GM12878 (cell line): Measurements from ENCODE around the gene EFCAB11. TPM values are rescaled to one million over a fixed set of nuclear protein-coding genes. Genes with fewer than 3 reads are reported as not detected.

Source experiments
- ATAC-seq: fragments of 200-7000 bp; cut with Tn5 transposase; 3 replicates; pipeline ENCODE4 v1.9.1; 2020; ENCODE audit warnings: mild to moderate bottlenecking, moderate library complexity
- BruUV-seq: library from RNA; stranded (reverse); fragments of 400-500 nt; replicated peaks from 2 replicates; lab custom pipeline; 2021; lab: Mats Ljungman, UMichigan
- CTCF ChIA-PET: fragments of 300-600 bp; sonication (Branson Sonifier 250); formaldehyde crosslinking; extraction: SDS; loops from one replicate; lab custom pipeline; 2021; ENCODE audit warnings: inconsistent platforms; lab: Yijun Ruan, JAX
- POLR2A ChIA-PET: fragments of 350-600 bp; formaldehyde crosslinking; extraction: SDS; loops from one replicate; lab custom pipeline; 2021; ENCODE audit warnings: inconsistent platforms; lab: Charles Lee
- RAD21 ChIA-PET: fragments of 300-600 bp; sonication (Branson Sonifier 250); formaldehyde crosslinking; loops from one replicate; lab custom pipeline; 2023; ENCODE audit warnings: antibody characterized with exemption; ENCODE audit not compliant: unreplicated experiment; lab: Charles Lee
- SMC1A ChIA-PET: fragments of 300-600 bp; sonication (Branson Sonifier 250); formaldehyde crosslinking; loops from one replicate; lab custom pipeline; 2023; ENCODE audit not compliant: unreplicated experiment, uncharacterized antibody; lab: Charles Lee
- DNase-seq: peaks from one replicate; pipeline ENCODE4 v3.0.0-alpha.2; 2011; ENCODE audit warnings: low read depth, low spot score
- FAIRE-seq: peaks from 3 replicates; lab custom pipeline; 2011; peaks lifted over from hg19 to GRCh38; lab: Jason Lieb, UNC
- H2AFZ ChIP-seq: 2 replicates; pipeline ENCODE4 v1.6.0; 2011; ENCODE audit warnings: low read depth, low read length, control low read depth; ENCODE audit not compliant: control insufficient read depth
- H3K27ac ChIP-seq: 2 replicates; pipeline ENCODE4 v1.5.1; 2011; ENCODE audit warnings: control low read depth; ENCODE audit not compliant: control insufficient read depth, insufficient read depth
- H3K27me3 ChIP-seq, 2 experiments: replicated peaks in 1 of 2; 2 replicates each; pipeline versions ENCODE4 v1.6.0 to v1.6.1; 2011; ENCODE audit warnings: low read length in 1 of 2; ENCODE audit not compliant: control insufficient read depth in 2 of 2, insufficient read depth in 2 of 2
- H3K36me3 ChIP-seq, 2 experiments: 2 replicates each; pipeline ENCODE4 v1.5.1; 2011; ENCODE audit warnings: low read length in 1 of 2; ENCODE audit not compliant: control insufficient read depth in 2 of 2, insufficient read depth in 2 of 2
- H3K4me1 ChIP-seq: 2 replicates; pipeline ENCODE4 v1.6.1; 2011; ENCODE audit warnings: mild to moderate bottlenecking, low read length, moderate library complexity, mixed read lengths; ENCODE audit not compliant: control insufficient read depth, insufficient read depth
- H3K4me2 ChIP-seq: 2 replicates; pipeline ENCODE4 v1.6.0; 2011; ENCODE audit warnings: control low read depth; ENCODE audit not compliant: control insufficient read depth, insufficient read depth
- H3K4me3 ChIP-seq: fragments of 200-600 bp; sonication (generic); 2 replicates; pipeline ENCODE4 v1.5.1; 2016
- H3K79me2 ChIP-seq: 2 replicates; pipeline ENCODE4 v1.6.0; 2011; ENCODE audit warnings: low read length; ENCODE audit not compliant: control insufficient read depth, insufficient read depth
- H3K9ac ChIP-seq: 2 replicates; pipeline ENCODE4 v1.8.0; 2011; ENCODE audit warnings: low read length, control low read depth, mixed read lengths; ENCODE audit not compliant: control insufficient read depth, insufficient read depth
- H3K9me3 ChIP-seq: replicated peaks from 3 replicates; pipeline ENCODE4 v1.5.1; 2011; ENCODE audit warnings: mild to moderate bottlenecking, low read length; ENCODE audit not compliant: control insufficient read depth, insufficient read depth
- H4K20me1 ChIP-seq: 2 replicates; pipeline ENCODE4 v1.6.0; 2011; ENCODE audit not compliant: control insufficient read depth, insufficient read depth
- ATF7 ChIP-seq: fragments of 450-650 bp; IDR thresholded peaks from 2 replicates; pipeline ENCODE4 v1.6.1; 2016; ENCODE audit warnings: low read depth, mild to moderate bottlenecking
- CREM ChIP-seq: IDR thresholded peaks from 2 replicates; pipeline ENCODE4 v1.6.1; 2014; ENCODE audit warnings: antibody characterized with exemption, low read depth
- FOS ChIP-seq: IDR thresholded peaks from 3 replicates; pipeline ENCODE4 v1.6.1; 2011; ENCODE audit warnings: borderline replicate concordance; ENCODE audit not compliant: insufficient read length; ENCODE audit errors: extremely low read depth
- FOXK2 ChIP-seq: fragments of 450-650 bp; IDR thresholded peaks from 2 replicates; pipeline ENCODE4 v1.6.1; 2017; ENCODE audit warnings: mild to moderate bottlenecking, moderate library complexity
- GABPA ChIP-seq: IDR thresholded peaks from 2 replicates; pipeline ENCODE4 v1.6.1; 2014; ENCODE audit warnings: antibody characterized with exemption, low read depth, mild to moderate bottlenecking, inconsistent platforms
- MEF2B ChIP-seq: fragments of 450-650 bp; IDR thresholded peaks from 2 replicates; pipeline ENCODE4 v1.6.1; 2018; ENCODE audit warnings: mild to moderate bottlenecking, moderate library complexity; ENCODE audit not compliant: partially characterized antibody, poor library complexity, severe bottlenecking
- MTA3 ChIP-seq: IDR thresholded peaks from 2 replicates; pipeline ENCODE4 v1.6.1; 2012; ENCODE audit warnings: low read length, inconsistent platforms, borderline replicate concordance
- RAD21 ChIP-seq: IDR thresholded peaks from 2 replicates; pipeline ENCODE4 v1.6.1; 2011; ENCODE audit warnings: mild to moderate bottlenecking, low read depth, low read length, moderate library complexity; ENCODE audit not compliant: insufficient read depth
- TARDBP ChIP-seq: IDR thresholded peaks from 2 replicates; pipeline ENCODE4 v1.6.1; 2016; ENCODE audit warnings: borderline replicate concordance
- YBX1 ChIP-seq: fragments of 450-650 bp; IDR thresholded peaks from 2 replicates; pipeline ENCODE4 v1.6.1; 2016; ENCODE audit warnings: antibody characterized with exemption
- WGBS: methylation state at CpG from one replicate; pipeline ENCODE4 v1.1.6; 2016; ENCODE audit warnings: low lambda C conversion rate; ENCODE audit not compliant: insufficient replicate concordance, insufficient coverage; ENCODE audit errors: missing lambda C conversion rate; 5-methylcytosine and 5-hydroxymethylcytosine counted together
- in situ Hi-C: fragments of 300-500 bp; cut with MboI; formaldehyde crosslinking; loops from 9 replicates; pipeline ENCODE4 v1.14.3; 2018; ENCODE audit warnings: mixed read lengths
- intact Hi-C: fragments of 100-400 bp; cut with micrococcal nuclease; formaldehyde crosslinking; loops from one replicate; pipeline ENCODE4 v1.14.2; 2022; ENCODE audit not compliant: unreplicated experiment
- polyA plus RNA-seq, 11 experiments: library from polyadenylated mRNA; depleted of rRNA in 4 of 11; unstranded in 6 of 11; stranded (reverse) in 5 of 11; fragments of >200 nt; fragmentation: Nextera tagmentation in 4 of 11; fragmentation: Illumina TruSeq in 1 of 11; extraction: Ambion mirVana in 4 of 11; extraction: Trizol in 1 of 11; gene quantifications; 1 replicate in 1 of 11; 2 replicates in 10 of 11; pipeline versions ENCODE4 v1.2.1 to v1.2.3, GENCODE V29; 2011 to 2016; ENCODE audit warnings: inconsistent platforms in 2 of 11, missing spikeins in 2 of 11, low read depth in 1 of 11
- total RNA-seq, 4 experiments: library from RNA; depleted of rRNA in 3 of 4; stranded (reverse); fragments of >200 nt in 3 of 4; fragmentation: Illumina TruSeq in 1 of 4; extraction: Trizol in 1 of 4; gene quantifications; 2 replicates each; pipeline versions ENCODE4 v1.2.1 to v1.2.3, GENCODE V29; 2013 to 2021
- TF ChIP-seq, protein P1 (sequence below): IDR thresholded peaks from 2 replicates; pipeline ENCODE4 v1.6.1; 2012; ENCODE audit warnings: low read depth, low read length, improper control_type of control experiment

EFCAB11 gene
- total and polyA plus RNA-seq, 10 of the 15 experiments (the other 5 are each of a cell fraction or from before 2014, with no cell fraction given): 8.6 to 37.4 (median 18.0) TPM

DNA sequence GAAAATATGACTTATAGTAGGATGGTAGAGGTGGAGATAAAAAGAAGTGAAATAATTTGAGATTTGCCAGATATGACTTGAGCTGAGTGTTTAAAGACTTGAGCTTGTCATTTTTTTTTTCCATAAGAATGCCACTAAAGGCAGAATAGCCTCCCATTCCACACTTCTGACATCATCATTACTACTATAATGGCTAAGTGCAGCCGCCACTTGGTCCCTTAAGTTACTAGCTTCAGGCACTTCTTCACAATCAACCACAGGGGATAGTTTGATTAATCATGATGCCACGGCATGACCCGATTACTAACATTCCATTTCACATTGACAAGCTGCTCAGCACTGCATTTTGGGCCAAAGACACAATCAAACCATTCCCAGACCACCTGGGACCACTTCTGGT lies 127.9 kb downstream of the EFCAB11 start:
- no peak for DNase-seq
- no peaks in the 10 kb centered on the region for H3K27me3 ChIP-seq
- no peak overlapping the region for H3K9ac ChIP-seq
- H4K20me1 ChIP-seq: no peaks in the 10 kb centered on the region
- H3K4me3 ChIP-seq: no peak overlapping the region
- intact Hi-C loops (no loop called here), in situ Hi-C loops (no loop called here)
- no TSS peak for BruUV-seq
- FAIRE-seq: no peak
- ChIA-PET RAD21 (no interaction called here), SMC1A (interaction anchor here (0.5 to 1.1 kb wide), 2 partner anchors 12 to 822 kb away, joined by 3 read pairs; no protein-coding TSS in a partner anchor), CTCF (no interaction called here), POLR2A (no interaction called here)
- no peak for ATAC-seq
- H3K27ac ChIP-seq: no peak overlapping the region
- 78% methylated on average over 3 of the region's 3 CpGs for WGBS
- no peaks in the 10 kb centered on the region; the same call in 2 of the 3 replicates for H3K9me3 ChIP-seq
- TF ChIP-seq CREM (no peak), GABPA (no peak), YBX1 (no peak), MTA3 (no peak), FOXK2 (no peak), RAD21 (no peak), MEF2B (no peak), ATF7 (no peak), TARDBP (no peak), FOS (no peak)
- TF ChIP-seq, protein P1, sequence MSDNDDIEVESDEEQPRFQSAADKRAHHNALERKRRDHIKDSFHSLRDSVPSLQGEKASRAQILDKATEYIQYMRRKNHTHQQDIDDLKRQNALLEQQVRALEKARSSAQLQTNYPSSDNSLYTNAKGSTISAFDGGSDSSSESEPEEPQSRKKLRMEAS: no peak
- no peaks in the 10 kb centered on the region for H3K79me2 ChIP-seq
- H2AFZ ChIP-seq: no peak overlapping the region
- no peak overlapping the region for H3K4me2 ChIP-seq
- H3K36me3 ChIP-seq: no peaks in the 10 kb centered on the region
- H3K4me1 ChIP-seq: no peaks in the 10 kb centered on the region
